RPMI7951 (cell line): Measurements from ENCODE around the gene TESPA1. TPM values are rescaled to one million over a fixed set of nuclear protein-coding genes. Genes with fewer than 3 reads are reported as not detected.
A peak's percentile ranks its signal among the peaks of the same experiment; 100 is the strongest.

ENCODE experiments used
- DNase-seq: peaks from one replicate; pipeline ENCODE4 v3.0.0-alpha.2; 2012; ENCODE audit warnings: low read depth
- total RNA-seq: library from RNA; depleted of rRNA; stranded (reverse); fragments of >200 nt; shearing (Covaris generic); gene quantifications from 2 replicates; pipeline ENCODE4 v1.2.3, GENCODE V29; 2014; rRNA removed

The TESPA1 gene, protein sequence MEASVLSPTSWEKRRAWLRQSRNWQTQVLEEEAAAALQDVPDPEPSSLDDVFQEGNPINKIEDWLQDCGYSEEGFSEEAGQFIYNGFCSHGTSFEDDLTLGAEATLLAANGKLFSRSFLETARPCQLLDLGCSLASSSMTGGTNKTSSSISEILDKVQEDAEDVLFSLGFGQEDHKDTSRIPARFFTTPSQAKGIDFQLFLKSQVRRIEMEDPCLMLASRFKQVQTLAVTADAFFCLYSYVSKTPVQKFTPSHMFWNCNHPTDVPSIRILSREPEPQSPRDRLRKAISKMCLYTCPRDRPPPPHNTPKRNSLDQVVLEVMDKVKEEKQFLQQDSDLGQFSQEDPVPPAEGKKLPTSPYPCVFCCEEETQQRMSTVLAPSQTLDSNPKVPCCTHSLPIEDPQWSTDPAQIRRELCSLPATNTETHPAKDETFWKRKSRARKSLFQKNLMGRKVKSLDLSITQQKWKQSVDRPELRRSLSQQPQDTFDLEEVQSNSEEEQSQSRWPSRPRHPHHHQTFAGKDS
- under 0.01 TPM in 1 of 2 replicates, not detected in the other for total RNA-seq

DNA sequence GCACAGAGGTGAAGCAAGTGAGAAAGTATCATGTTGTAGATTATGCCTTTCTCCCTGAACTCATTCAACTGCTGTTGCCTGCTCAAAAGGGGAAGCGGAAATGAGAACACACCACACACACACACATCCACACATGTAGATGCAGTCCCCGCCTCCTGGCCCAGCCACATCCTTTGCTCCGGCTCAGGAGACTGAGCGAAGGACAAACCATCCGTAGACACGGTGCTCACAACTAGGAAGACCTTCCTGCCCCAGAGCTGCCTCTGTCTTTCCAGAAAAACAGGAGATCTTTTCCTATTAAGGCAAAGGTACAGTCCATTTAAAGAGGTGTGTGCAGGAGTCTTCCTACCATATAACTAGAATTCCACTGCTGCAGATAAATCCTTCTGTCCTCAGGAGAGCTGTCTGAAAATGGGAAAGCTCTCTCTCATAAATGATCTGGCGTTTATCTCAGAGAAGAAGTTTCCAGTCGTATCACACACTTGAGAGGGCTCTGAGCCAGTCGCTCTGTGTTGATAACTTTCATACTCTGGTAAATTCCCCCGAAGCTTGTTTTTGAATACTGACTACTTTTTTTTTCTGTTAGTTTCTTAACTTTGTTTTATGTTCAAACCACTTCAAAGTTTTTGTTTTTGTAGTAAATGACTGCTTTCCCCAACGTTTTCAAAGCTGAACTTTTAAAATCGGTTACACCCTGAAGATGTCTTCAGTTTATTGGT lies at the start of gene TESPA1:
Gene TESPA1, minus strand, starts transcription at position 105 of the 719 bp plus-strand sequence. CDS start 10,200 bp downstream, outside the sequence.
- peak; percentile 4 for DNase-seq

DNA sequence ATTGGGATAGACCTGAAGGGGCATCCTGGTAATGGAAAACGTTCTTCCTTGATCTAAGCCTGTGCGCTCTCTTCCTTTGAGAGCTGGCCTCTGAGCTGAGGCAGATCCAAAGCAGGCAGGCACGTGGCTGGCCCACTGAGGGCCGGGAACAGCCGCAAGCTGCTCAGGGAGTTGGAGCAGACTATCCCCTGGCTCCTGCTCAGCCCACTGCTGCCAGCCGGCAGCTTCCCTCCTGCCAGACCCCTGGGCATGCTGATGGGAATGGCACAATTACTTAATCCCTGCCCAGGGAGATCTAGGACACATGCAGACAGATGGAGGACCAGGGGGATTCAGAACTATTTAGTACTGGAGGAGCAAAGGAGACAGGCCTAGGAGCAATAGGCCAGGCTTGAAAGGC lies 49.7 kb upstream of the TESPA1 start:
- DNase-seq: no peak

DNA sequence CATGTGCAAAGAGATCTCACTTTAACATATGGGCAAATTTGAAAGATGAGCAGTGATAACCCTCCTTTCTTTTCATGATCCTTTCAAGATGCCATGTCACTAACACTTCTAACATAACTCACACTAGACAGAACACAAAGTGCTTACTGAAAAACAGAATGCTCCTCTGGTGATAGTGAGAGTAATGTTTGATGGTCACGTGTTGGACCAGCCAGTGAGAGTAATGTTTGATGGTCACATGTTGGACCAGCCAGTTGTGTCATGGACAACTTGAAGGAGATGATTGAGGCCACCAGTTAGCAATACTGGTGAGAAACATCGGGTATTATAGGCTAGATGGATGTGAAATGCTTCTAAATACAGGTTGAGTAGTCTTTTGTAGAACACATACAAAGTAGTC lies 40.9 kb upstream of the TESPA1 start:
- DNase-seq: no peak

DNA sequence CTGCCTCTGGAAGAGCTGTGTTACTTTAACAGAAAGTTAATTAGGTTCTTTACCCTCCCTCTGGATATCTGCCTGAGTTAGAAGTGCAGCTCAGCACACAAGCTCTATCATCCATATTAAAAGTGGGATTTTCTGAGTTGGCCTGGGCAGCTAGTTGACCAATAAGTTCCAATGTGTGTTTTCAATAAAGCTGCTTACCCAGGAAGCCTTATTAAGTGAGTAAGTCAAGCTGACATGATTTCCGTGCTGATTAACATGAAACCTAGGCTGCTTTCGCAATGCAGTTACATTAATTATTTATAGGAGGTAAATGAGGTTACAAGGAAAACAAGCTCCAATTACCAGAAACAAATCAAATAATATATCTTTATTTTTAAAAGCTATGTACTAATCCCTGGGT lies 40.0 kb upstream of the TESPA1 start:
- no peak for DNase-seq

DNA sequence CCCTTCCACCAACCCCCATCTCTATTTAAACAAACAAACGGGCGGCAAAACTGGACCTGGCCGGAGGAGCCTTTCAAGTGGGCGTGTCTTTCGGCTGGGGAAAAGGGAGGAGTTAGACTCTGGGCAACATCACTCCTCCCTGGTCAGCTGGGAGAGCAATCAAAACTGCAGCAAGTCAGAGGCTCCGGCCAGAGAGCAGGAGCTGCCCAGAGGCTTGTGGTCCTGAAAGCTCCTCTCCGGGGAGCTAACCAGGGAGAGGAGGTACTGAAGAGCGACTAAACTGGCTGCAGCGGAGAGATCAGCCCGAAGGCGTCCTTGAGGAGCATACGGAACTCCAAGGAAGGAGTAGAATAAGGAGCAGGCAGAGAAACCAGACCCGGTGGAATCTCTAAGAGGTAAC lies 35.2 kb upstream of the TESPA1 start, which contains the start of gene NEUROD4:
Gene NEUROD4, plus strand, starts transcription at position 191 of the 400 bp plus-strand sequence. CDS start 6,466 bp downstream, outside the sequence.
- peak; percentile 60 for DNase-seq

DNA sequence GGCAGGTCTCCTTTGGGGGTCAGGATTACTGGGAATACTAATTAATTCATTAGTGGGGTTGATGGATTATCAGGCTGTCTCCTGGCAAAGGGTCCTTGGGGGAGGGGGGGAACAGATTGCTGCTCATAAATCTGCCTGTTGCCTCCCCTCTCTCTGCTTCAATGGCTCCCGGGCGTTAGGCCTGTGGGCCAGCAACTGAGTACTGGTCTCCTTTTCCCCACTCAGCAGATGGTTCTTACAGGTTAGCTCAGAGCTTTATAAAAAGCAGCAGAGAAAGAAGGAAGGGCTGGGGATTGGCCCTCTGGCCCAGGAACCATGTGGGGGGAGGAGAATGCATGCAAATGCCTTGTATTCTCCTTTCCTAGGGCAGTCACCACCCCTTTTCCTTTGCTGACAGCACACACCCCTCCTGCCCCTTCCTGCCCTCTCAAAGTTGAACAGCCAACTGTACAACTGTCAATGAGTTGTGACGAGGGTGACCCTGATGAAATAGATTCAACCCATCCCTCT lies 32.9 kb upstream of the TESPA1 start:
- DNase-seq: no peak

DNA sequence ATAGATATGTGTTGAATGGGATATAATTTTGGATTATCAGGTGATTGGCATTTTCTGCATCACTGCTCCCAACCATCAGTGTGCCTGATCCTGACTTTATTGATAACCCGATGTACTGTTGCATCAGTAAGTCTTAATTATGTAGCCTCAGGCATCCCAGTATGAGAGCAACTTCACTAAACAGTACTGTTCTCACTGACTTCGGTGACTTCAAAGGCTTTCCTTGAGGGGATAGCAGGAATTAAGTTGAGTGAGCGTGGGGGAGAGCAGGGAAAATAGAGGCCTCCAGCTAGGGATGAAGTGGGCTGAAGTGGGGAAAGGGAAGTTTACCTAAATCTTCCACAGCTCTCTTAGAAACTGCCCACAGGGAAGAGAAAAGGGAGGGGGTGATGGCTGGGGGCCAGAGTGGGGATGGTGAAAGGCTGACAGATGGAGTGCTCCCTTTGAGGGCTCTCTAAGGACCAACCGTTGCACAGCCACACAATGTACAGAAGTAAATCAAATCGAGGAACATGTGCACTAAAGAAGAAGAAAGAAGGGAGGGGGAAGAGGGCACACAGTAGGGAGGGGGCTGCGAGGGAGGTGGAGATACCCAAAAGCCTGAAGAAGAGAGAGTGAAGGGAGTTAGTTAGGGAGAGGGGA lies 24.5 kb upstream of the TESPA1 start:
- no peak for DNase-seq

DNA sequence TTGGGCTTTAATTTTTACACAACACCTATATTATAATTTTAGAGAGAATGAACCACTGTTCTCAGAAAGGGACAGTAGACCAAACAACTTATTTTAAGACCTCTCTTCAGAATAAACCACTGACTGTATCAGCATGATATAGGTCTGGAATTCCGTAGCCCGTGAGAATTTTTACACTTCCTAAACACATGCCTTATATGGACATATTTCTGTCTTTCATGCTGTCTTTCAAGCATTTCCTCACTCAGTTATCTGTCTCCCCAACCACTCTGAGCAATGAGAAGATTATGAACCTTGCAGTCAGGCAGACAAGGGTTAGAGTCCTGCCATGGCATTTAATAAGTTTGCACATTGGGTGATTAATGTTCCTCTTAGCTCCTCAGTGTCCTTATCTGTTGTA lies 17.8 kb upstream of the TESPA1 start:
- no peak for DNase-seq

DNA sequence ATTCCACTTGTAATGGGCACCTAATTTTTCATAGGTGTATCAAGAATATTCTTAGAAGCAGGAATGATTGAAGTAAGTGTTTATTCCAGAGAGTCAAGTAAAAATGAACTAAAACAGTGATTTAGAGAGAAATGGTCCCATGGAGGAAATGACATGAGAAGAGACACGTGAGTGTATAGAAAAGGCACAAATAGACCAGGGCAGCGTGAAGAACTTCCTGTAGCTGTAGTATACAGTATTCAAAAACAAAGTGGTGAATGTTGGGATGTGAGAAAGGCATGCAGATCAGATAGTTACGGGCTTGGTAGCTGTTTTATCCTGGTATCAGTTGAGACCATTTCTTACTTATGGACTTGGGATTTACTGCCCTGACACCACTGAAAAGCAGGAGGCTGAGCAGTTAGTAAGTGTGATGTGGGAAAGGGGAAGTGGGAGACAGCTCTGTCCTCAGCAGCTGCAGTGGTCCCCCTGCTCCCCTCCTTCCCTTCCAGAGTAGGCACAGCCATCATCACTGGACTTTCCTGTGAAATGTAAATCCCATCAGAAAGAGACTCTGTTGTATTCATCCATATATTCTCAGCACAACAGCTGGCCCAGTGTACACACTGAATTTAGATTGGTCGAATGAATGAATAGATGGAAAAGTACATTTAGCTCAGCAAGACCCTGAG lies 16.8 kb upstream of the TESPA1 start:
- DNase-seq: no peak

DNA sequence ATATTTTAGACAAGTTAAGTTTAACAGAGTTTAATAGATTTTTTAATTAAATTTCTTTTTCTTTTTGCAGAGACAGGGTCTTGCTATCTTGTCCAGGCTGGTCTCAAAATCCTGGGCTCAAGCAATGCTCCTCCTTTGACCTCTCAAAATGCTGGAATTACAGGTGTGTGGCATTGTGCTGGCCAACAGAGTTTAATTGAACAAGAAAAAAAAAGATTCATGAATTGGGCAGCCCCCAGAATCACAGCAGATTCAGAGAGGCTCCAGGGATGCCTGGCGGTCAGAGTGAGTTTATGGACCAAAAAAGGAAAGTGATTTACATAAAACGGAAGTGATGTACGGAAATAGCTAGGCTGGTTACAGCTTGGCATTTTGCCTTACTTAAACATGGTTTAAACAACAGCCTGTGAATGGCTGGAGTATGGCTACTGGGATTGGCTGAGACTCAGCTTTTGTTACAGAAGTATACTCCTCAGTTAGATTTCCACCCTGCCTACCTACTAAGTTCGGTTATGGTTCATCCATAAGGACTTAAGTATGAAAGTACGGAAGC lies 14.5 kb upstream of the TESPA1 start:
- DNase-seq: no peak

DNA sequence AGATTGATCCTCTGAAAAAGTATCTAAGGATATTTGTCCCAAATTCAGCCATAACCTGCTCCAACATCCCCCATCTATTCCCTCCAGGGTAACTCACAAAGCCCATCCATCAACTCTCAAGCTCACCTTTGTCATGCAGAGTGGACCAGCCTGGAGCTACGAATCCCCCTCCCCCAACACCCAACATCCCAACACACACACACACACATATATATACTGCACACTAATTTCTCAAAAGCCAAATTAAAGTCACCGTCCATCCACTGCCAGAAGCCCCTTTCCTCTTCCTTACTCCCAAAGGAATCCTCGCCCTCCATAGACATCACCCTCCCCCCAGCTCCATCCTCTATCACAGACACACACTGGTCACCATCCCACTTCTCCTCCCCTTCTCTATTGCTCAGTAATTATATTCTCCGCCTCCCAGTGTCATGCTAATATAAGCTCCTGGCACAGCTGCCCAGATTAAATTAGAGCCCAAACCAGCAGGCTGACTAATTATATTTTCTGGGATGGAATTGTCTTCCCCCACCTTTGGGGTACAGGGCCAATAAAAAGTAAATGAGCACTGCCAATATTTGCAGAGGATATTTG lies 13.5 kb upstream of the TESPA1 start:
- no peak for DNase-seq

DNA sequence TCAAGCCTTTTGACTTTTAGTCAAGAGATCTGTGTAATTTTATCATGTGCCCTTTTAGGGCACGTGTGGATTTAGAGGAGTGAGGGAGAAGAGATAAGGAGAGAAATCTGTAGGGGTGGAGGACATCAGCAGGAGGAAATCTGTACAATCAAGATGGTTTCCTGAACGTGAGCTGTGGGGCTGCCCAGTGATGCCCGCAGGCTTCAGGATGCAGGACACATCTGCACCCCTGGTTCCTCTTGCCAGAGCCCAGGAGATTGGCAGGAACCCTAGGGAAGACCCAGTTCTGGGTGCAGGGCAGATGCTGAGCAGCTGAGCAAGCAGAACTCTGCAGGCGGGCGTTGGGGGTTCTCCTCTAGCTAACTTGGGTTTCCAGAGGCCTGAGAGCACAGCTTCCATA lies 11.6 kb upstream of the TESPA1 start:
- DNase-seq: no peak

DNA sequence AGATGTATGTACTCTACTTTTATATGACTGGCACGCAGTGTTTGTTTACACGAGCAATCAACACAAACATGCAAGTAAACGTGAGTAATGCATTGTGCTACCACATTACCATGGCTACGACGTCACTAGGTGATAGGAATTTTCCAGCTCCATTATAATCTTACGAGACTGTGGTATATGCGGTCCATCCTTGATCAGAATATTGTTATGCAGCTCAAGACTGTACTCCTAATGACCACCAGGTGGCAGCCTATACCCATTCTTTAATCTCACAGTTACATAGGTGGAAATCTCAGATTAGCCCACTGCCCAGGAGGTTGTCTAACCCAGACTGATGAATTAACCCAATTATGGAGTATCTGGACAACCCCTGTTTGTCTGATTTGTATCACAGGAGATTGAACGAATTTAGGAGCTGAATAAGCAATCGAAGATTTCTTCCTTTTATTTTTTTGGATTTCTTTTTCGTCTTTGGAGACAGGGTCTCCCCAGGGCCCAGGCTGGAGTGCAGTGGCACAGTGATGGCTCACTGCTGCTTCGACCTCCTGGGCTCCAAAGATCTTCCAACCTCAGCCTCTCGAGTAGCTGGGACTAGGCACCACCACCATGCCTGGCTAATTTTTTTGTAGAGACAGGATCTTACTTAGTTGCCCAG lies 8.7 kb upstream of the TESPA1 start:
- DNase-seq: peak; percentile 48

DNA sequence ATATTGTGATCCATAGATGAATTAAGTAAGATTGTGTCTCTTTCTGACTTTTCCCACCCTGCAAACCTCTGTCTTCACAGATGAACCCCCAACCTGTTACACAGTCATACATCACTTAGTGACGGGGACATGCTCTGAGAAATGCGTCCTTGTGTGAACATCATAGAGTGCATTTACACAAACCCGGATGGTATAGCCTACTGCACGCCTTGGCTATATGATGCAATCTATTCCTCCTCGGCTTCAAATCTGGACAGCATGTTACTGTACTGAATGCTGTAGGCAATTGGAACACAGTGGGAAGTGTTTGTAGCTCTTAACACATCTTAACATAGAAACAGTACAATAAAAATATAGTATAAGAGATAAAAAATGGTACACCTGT lies 7.4 kb upstream of the TESPA1 start:
- no peak for DNase-seq

DNA sequence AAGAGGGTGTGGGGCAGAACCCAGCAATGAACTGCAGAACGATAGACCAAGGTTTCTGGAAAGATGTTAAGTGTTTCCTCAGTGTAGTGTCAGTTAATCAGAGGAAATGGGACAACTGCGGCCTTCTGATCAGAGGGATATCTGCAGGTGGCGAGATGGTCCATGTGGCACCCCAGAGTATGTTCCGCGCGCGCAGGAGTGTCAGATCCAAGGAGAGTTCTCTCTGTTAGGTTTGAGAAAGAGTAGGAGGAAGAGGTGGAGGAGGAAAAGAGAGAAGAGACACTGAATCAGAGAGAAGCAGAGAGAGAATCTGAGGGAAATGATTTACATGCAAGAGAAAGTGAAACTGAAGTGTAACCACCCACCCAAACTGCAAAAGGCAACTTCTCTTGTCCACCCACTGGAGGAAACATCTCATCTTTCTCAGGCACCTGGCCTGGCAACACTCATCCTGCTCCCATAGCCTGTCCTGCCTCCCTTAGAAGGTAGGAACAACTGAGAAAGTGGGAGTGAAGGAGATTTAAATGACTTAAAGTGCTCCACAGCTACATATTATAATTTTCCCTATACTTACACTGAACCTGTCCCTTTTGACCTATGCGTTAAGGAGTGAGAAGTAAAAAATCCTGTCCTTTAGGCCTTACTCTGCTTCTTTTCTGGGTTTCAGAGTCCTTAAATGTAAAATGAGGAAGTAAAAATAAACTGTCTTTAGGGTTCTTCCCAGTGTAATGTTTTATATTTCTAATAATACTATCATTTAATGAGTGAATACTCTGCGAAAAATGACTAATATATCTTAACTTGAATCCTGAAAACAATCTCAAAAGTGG lies 6.8 kb upstream of the TESPA1 start:
- DNase-seq: peak; percentile 4

DNA sequence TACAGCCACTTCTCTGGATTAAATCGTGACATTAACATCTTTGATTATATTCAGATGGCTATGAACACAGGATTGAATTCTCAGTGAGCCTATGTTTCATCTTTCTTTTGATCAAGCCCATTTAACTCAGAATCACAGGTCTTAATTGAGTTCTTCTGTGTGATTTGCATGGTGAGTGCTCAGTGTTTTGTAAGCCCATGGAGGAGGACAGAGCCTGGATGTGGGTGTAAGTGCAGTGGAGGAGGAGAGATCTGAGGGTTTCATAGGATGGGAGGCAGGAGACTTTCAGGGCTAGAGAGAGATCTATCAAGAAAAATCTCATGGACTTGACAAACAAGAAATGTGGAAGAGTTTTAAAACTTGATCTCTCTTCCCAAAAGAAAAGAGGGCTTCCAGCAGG lies 5.3 kb upstream of the TESPA1 start:
- no peak for DNase-seq

DNA sequence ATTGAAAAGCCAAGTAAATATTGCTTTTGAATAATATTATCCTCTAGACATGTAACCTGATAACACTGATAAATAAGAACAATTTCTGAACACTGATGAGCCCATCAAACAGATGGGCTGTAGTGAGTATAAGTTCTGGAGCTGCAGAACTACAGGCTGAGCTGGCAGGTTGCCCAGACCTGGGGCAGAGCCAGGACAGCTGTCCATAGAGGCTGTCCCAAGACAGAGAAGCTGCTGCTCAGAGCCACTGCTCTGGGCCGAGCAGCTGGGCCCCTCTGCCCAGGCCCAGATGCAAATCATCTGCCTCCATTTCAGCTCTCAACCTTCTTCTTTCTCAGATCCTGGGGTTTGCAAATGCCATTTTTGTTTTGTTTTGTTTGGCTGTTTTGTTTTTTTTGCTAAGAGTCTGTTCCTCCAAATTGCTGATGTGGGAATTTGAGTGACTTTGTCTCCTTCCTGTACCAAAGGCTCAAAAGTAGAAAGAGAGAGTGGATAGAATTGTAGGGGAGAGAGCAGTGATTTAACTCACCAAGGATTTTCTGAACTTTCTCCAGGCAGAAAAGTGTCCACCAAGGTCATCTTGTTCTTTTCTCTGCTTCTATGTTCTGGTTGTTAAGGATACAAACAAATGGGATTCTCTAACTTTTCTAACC lies 4.0 kb upstream of the TESPA1 start:
- peak; percentile 43 for DNase-seq

DNA sequence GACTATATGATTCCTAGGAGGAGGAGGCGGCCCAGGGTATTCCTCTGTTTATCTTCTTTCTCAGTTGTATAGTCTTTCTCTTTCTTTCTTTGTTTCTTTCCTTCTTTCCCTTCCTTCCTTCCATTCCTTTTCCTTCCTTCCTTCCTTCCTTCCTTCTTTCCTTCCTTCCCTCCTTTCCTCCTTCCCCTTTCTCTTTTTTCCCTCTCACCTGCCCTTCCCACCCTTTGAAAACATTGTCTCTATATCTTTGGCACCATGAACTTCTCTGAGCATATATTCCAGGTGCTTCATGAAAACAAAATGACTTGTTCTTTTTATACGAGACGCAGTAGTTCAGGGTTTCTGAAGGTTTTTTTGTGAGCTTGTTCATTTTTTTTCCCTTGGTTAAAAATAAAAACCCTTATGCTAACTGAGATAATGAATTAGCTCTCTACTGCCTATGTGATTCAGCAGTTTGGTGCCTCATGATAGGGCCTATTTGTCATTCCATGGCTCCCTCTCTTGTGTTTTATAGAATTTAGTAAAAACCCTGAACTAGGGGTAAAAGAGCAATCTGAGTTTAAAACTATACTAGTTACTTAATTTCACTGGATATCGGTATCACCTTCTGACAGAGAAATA lies 3.2 kb upstream of the TESPA1 start:
- DNase-seq: no peak
